Measurements from ENCODE around the gene CYTH2.
A peak's percentile ranks its signal among the peaks of the same experiment; 100 is the strongest.

The CYTH2 gene

GRCh38 chr19:48454150-48454730, 14.9 kb upstream of the CYTH2 start:
- DNase-seq (ENCODE audit: low read depth), result no peak

- DNase-seq (ENCODE audit: low read depth), result no peak
These were observed 13.8 kb upstream of the CYTH2 start, which contains the start of gene KCNJ14 for GRCh38 chr19:48455171-48455907. Gene KCNJ14, plus strand, starts transcription at chr19:48455574. Its CDS starts 6,151 bp downstream, at chr19:48461725.

- no peak for DNase-seq (ENCODE audit: low read depth)
These were observed 13.1 kb upstream of the CYTH2 start for GRCh38 chr19:48455908-48456562.

- DNase-seq (ENCODE audit: low read depth), result no peak
These were observed 12.3 kb upstream of the CYTH2 start for GRCh38 chr19:48456864-48457263.

- no peak for DNase-seq (ENCODE audit: low read depth)
These were observed 11.2 kb upstream of the CYTH2 start for GRCh38 chr19:48458016-48458415.

- DNase-seq (ENCODE audit: low read depth), result no peak
These were observed 7.6 kb upstream of the CYTH2 start for GRCh38 chr19:48461651-48461981.

GRCh38 chr19:48461982-48462655, 7.0 kb upstream of the CYTH2 start:
- no peak for DNase-seq (ENCODE audit: low read depth)

- DNase-seq (ENCODE audit: low read depth), result no peak
These were observed 4.0 kb upstream of the CYTH2 start for GRCh38 chr19:48465215-48465614.

GRCh38 chr19:48466561-48467325, 2.4 kb upstream of the CYTH2 start:
- DNase-seq (ENCODE audit: low read depth), result no peak

- DNase-seq (ENCODE audit: low read depth), result peak; percentile 100
These were observed 339 bp upstream of the CYTH2 start for GRCh38 chr19:48468772-48469288.

GRCh38 chr19:48469934-48470680, 938 bp downstream of the CYTH2 start:
- no peak for DNase-seq (ENCODE audit: low read depth)

- no peak for DNase-seq (ENCODE audit: low read depth)
These were observed 1.7 kb downstream of the CYTH2 start for GRCh38 chr19:48470856-48471255.

- no peak for DNase-seq (ENCODE audit: low read depth)
These were observed 2.7 kb downstream of the CYTH2 start for GRCh38 chr19:48471836-48472235.

- DNase-seq (ENCODE audit: low read depth), result no peak
These were observed 4.2 kb downstream of the CYTH2 start for GRCh38 chr19:48473161-48473966.

- DNase-seq (ENCODE audit: low read depth), result no peak
These were observed 5.0 kb downstream of the CYTH2 start for GRCh38 chr19:48474084-48474592.

GRCh38 chr19:48475369-48476068, 6.3 kb downstream of the CYTH2 start:
- DNase-seq (ENCODE audit: low read depth), result no peak

- no peak for DNase-seq (ENCODE audit: low read depth)
These were observed 7.0 kb downstream of the CYTH2 start for GRCh38 chr19:48476176-48476575.

- DNase-seq (ENCODE audit: low read depth), result no peak
These were observed 8.0 kb downstream of the CYTH2 start for GRCh38 chr19:48477067-48477685.
